Measurements from ENCODE around the gene NUAK1.
A peak's percentile ranks its signal among the peaks of the same experiment; 100 is the strongest.

The NUAK1 gene

DNA sequence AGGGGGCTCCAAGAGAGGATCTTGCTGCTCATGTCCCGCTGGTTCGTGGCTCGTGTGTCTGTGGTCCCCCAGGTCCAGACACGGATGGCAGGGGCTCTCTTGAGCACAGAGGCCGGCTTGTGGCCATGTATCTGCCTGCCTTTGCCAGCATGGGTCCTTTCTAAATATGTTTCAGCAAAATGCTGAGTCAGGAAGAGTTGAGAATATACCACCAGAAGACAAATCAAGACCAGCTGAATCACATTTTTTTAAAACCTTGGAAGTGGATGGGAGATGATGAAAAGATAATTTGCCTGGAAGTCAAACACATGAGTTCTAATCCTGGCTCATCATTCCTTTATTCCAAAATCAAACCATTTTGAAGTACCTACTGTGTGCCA, 58.0 kb downstream of the NUAK1 start:
- DNase-seq: no peak

DNA sequence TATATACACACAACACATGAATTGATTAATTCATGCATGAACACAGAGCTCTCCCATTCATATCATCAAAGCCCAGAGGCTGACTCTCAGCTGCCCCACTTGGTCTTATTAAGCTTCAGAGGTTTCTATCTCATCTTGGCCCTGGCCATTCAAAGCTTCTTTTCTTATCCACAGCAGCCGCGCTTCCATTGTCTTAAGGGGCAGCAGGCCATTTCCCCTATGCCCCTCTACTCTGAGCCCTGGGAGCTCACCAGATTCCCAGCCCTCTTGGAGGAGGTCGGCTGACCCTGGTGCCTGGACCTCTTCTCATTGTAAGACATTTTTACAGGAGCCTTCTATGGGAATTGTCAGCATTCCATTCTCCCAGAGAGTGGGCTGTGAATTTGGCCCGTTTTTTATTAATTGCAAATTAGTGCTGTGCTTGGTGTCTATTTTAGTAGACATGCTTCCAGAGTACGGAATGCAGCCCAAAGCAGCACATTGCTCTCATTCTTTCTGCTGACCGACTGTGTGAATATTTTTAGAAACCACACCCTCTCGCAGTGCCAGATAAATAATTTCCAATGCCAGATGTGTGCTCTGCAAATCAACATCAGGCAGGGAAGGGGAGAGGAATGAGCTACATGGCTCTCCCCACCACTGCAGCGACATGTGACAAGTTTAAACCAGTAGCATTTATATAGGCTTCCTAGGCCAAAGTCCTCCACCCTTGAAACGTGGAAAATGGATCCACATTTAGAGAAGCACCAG, 58.5 kb downstream of the NUAK1 start:
- DNase-seq: peak; percentile 59

DNA sequence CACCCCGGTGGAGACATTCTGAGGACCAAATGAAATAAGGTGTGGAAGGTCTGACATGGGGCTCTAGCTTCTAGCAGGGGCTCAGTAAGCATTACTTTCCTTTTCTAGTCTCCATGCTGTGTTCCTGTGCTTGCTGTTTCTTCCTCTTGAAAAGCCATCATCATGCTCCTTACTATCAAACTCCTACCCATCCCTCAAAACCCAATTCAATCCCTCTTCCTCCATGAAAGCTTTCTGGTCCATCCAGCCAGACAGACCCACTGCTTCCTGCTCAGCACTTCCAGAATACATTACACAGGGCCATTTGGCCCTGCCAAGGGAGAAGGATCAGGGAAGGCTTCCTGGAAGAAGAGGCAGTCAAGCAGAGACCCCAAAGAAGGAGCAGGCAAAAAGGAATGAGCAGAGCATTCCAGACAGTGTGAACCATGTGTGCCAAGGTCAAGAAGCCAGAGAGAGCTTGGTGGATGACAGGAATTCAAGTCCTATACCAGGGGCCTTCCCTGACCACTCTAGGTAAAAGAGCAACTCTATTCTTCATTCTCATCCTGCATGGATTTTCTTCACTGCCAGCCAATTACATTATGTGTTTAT, 59.5 kb downstream of the NUAK1 start:
- no peak for DNase-seq

DNA sequence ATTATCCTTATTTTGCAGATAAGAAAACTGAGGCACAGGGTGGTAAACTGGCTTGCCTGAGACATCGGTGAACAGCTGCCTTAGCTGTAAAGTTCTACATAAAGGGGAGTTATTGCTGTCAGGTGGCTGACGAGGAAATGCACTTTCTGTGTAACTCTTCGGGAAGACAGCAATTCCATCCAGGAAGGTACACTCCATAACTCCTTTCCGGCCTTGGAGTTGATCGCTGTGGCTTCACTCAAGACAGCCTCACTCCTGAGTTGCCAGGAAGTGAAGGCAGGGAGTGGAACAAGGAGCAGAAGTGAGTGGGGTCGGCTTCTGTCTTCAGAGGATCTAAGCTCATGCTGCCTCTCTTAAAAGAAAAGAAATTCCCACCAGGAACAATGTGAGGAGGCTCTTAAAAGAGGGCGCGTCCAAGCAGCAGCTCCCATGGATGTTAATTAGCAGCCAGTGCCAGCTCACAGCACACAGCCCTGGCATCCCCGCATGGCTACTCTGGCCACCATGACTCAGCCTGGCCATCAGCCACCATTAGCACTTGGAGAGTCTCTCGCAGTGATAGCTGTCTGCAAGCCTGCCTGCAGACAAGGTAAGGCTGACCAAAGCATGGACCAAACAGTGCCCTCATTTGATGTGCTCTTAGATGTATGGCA, 60.3 kb downstream of the NUAK1 start:
- no peak for DNase-seq

DNA sequence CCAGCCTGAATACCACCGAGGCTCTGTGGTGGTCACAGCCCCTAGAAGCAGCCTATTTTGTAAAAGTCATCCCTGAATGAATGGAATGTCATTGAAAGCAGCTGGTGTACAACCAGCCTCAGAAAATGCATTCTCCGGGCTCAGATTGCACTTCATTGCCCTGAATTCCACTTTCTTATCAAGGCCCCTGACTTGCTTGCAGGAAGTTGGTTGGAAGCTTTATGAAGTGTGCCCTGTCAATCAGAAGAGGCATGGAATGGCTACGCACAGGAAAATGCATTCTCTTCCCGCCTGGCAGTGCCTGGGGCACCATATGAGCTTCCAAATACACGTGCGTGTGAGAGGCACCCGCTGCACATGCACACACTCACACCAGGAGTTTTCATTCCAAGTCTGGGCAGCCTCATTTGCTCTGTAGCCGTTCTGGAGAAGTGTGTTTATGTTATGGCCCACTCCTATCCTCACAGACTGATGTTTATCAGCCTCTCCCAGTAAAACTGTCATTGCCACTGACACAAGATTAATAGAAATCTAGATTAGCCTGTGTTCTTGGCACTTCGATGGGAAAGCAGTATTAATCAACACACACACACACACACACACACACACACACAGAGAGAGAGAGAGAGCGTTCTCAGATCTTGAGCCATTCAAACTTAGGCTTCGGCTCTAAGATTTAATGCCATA, 63.9 kb downstream of the NUAK1 start:
- DNase-seq: no peak

DNA sequence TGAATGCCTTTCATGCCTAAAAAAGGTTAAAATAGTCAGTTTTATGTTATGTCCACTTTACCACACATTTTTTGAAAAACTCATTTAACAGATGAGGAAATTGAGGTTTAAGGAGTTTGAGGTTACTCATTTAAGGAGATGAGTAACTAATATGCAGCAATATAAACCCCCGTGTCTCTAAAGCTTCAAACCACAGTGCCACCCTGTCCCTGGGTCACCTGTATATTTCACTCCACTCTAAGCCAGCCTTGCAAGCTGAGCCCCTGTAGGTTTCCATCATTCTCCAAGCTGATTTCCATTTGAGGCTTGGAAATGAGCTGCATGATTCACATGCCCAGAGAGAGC, 64.4 kb downstream of the NUAK1 start:
- DNase-seq: no peak

DNA sequence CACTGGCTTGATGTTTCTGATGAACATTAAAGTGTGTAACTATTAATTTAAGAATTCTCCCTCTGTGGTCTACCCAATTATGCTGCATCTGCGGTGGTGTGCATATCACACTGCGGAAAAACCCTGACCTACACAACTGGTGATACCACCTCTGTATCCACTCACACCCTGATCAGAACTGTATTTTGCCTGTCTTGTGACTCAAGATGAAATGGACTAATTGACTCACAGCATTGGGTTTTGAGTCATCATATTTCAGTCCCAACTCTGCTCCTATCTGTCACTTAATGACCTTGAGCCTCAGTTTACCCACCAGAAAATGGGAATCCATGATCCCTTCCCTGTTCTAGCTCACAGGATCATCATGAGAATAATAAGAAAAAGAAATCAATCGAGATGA, 65.6 kb downstream of the NUAK1 start:
- no peak for DNase-seq

DNA sequence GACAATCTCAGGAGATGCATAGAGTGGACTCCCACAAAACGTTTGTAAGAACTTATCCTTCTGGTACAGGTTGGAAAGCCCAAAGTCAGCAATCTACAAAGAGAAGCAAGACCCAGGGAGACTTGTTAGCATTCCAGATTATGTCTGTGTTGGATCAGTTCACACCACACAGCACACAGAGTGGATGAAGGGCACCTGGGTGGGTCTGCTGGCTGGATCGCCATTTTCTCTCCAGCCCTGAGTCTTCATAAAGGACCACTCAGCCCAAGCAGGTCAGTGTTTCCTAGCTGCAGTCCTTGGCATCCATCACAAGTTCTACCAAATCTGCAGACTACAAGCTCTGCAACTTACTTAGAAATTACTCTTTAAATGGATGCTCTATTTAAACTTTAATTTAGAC, 66.0 kb downstream of the NUAK1 start:
- DNase-seq: no peak

DNA sequence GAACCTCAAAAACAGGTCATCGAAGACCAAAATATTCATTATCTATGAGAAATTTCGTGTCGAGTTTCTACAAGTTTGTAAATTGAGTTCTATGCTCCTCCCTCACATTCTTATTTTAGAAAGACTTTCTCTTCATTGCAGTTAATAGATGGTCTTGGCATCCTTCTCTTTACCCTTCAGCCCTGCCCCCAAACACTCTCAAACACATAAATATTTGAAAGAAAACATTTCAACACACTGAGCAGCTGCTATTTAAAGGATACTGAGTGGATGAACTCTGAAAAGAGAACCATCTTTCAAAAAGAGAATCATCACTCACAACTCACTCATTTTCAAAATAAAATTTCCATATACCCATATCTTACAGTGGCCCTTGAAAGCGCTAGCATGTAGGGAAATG, 67.1 kb downstream of the NUAK1 start:
- no peak for DNase-seq

DNA sequence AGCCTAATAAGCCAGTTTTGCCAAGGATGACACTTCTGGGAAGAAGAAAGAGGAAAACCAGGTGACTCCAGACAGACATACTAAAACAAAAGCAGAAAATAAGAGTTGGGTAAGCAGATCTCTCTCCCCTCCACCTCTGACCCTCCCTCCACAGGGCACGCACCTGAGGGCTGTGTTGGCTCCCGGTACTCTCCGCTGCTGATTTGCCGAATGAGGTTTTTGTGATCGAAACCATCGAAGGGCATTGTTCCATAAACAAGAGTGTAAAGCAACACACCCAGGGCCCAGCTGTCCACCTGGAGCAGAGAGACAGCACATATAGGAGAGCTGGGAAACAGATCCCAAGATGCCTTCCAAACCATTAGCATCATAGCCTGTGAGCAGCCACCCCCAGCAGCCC, 68.1 kb downstream of the NUAK1 start:
- no peak for DNase-seq

DNA sequence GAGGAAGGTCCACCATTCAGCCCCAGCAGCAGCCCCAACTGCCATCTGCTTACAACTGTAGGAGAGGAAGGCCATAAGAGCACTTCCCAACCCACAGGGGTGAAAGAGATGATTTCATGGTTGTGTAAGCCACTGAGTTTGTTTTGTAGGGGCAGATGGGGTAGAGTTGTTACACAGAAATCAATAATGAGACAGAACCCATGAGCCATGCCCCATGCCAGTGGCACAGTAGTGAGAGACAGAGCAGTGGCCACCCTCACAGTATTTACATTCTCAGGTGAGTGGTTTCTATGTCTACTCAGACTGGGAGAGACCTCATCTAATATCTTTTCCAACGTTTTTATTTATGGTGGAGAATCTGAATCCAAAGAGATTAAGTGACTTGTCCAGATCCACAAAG, 68.6 kb downstream of the NUAK1 start:
- no peak for DNase-seq

DNA sequence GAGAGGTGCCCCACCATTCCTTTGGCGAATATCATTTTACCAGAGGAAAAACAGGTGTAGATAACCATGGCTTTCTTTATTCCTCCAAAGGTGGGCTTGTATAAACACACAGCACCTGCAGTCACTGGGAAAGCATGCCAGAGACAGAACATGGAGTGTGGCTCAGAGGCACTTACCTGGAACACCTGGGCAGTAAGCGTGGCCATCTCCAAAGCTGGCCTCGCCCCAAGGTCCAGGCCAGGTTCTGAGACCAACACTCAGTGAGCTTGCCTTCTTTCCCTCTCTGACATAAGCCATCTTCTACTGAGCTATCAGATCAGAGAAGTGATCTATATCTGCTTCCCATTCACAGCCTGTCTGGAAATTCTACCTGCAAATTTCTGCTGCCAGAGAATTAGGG, 70.5 kb downstream of the NUAK1 start:
- no peak for DNase-seq

DNA sequence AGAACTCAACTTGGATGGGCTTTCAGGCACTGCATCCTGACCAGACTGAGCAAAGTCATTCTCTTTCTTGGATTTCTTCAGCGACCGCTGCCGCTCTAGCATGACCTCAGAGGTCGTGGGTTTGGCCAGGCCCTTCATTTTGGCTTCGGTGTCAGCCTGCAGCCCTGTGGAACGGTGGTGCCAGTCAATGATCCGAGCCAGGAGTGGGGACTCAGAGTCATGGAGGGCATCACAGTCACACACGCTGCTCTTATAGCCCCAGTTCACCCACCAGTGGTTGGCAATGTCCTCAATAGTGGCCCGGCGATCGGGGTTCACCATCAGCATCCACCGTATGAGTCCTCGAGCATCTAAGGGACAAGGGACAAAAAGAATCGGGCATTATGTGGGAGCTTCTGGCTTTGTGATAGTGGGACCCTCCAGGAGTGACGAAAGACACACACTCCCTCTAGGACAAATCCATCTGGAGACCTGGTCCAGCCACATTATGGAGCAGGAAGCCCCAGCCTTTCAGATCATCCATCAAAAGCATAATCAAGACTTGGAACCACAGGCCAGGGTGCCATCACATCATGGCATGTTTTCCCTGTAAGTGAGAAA, 71.0 kb downstream of the NUAK1 start:
- DNase-seq: no peak

DNA sequence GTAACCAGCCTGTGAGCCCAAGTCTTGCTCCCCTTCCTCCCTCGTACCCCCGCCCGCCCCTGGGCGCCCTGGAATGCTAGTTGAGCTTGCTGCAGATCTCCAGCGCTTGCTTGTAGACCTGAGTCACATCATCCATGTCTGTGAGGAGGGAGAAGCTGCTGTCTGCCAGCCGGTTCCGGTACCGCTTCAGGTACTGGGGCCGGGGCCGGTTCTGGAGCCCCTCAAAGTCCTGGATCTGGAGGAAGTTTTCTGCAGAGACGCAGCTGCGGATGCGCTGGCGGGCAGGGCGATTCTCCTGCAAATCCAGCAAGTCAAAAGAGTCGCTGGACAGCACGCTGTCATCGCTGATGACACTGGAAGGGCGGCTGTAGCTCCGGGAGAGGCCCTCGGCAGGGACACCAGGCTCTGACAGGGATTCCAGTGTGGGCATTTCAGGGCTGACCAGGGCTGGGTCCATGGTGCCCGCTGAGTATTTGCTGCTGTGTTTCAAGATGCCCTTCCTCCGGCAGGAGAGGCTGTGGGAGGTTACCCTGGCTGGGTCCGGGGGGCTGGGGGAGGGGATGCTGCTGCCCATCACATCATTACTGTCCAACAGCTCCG, 71.9 kb downstream of the NUAK1 start:
- no peak for DNase-seq

DNA sequence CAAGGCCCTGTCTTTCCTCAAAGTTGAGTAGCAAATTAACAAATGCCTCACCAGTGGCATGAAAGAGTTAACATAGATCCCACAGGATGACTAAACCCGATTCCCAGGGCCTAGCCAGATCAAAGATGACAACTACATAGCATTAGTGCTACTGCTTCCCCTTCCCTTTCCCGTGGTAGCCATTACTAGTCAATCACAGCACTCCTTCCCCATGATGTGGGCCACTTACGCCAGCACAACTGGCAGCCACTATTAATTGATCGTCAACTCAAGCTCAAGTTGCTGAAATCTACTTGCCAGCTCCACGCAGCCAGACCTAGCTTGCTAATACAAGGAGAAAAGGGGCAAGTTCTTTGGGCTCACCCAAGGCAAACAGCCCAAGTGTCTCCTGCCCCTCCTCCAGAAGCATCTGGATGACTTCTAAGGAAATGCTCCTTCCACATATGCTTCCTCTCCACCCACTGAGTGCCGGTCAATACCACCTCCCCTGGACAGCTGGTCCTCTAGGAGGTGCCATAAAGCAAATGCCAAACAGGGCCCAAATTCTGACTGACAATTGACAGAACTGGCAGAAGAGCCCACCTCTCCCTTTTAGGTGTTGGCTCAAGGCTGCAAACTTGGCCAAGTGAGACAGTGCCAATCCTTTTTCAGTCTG, 72.6 kb downstream of the NUAK1 start:
- no peak for DNase-seq

DNA sequence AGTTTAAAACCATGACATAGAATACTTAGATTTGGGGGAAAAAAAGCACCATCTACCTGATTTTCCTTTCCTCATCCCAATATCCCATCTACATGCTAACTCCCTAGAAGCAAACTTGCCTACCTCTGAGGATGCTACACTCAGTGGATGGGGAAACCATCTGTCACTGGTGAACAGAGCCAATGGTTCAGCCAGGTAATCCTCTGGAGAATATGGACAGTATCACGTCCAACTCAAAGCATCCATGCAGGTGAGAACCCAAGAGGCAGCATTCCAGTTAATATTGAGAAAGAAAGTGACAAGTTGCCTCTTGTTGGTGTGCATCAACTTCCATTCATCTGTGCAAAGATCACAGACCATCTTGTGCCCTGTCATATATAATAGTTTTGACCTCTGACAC, 73.2 kb downstream of the NUAK1 start:
- no peak for DNase-seq

DNA sequence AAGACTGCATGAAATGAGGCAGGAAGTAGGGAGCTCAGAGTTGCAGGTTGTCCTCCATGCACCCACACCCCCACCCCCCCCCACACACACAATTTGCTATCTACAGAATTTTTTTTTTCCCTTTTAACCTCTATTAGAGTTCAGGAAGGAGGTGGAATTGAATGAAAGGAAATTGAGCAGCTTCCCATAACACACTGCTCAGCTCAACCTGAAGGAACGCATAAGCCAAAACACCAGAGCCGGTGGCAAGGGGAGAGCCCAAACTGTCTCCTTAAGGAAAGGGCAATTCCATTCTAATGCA, 74.1 kb downstream of the NUAK1 start:
- no peak for DNase-seq

DNA sequence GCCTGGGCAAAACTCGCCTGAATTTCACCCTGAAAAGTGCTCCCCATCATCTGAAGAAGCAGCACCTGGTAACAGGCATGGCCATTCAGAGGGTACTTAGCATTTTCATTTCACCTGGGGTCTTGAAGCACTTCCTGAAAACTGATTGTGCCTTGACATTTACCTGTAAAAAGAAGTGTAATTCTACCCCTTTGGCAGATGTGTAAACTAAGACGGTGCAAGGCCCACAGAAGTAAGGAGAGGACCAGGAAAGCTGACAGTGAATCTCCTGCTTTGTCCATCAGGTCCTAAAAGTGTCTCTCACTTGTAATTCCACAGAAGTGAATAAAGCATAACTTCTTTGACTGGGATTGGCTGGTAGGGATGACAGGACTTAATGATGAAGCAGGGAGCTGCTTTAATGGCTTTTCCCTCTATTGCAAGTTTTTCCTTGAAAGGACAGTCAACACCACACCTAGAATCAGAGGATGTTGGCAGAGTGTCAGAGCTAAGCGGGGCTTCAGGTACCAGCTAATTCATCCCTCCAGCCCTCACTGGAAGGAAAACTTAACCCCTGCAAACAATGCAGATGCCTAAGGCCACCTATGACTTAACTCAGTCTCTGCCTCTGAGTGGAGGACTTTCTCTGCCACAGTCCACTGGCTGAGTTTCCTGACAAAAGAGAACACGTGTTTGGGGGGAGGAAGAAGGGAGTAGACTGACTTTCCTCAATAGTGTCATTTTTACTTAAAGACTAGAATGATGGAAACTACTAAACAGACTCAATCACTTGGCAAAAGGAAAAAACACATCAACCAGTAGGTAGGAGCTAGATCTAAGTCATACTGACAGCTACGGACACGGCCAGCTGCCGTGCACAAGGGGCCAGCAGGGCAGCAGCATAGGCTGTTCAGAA, 74.7 kb downstream of the NUAK1 start:
- no peak for DNase-seq

DNA sequence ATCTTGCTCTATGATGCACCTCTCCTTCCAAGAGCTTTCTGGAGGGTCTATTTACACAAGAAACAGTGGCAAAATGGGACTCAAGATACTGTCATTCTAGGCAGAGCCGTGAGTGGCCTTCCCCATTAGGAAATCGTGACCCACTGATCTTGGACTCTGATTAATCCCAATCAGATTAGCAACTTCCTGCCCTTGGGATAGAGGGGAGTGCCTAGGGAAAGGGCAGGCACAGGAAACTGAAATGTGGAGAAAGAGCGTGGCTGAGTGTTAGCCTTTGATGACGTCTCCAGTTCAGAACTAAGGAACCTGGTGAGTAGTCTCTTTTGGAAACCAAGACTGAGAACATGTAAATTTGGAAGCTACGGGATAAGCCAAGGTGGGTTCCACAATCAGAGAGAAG, 76.1 kb downstream of the NUAK1 start:
- no peak for DNase-seq

DNA sequence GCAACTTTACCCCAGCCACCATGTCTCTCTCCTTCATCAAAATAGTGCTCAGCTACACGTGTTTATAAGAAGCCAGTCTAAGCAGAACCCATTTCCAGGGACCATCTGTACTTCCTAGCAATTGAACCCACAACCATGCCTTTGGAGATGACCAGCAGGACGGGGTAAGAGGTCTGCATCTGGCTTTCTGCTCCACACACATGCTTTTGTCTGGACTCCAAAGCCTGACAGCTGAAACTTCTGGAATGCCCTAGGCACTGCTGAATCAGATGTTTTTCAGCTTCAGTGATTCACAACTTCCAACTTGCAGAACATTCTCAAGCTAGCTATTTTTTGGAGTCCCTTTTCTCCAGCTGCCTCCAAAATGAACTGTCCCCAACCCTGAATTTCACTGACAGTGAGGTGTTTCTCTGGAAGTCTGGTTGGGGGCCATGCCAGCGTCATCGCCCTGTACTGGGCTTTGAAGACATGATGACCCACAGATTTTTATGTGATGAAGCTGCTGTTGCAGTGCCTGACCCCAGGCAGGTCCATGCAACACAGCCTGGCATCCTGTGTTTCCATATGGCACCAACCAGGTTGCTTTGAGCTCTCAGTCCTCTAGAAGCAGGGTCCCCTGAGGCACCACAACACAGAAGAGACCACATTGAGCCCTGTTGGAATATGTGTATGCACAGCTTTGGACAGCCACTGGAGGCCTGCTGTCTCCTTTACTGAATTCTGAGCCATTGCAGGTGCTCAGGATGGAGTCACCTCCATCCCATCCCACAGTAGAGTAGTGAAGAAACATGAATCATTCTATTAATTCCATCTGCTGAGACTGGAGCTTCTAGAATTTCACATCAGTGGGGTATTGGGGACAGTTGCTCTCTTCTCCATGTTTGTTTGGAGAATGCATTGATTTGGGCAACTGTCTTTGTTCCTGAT, 80.2 kb downstream of the NUAK1 start:
- DNase-seq: no peak

DNA sequence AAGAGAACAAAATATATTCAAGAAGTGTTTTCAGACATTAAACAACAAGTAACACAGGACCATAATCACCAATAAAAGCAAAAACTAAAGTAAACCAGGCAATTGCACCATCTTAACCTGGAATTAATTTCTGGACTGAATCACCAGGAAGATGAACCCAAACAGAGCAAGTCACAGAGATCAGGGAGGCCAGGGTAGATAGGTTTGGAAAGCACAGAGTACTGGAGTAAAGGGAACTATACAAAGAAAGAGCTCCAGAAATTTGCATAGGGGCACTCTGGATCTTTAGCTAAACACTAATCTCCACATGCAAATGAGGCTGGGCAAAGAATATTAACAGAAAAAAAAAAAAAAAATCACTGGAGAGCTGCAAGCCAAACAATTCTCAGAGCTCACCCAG, 84.7 kb downstream of the NUAK1 start:
- DNase-seq: no peak
